ENCODE data around the gene KCNJ12. TPM values are rescaled to one million over a fixed set of nuclear protein-coding genes. Genes with fewer than 3 reads are reported as not detected.

Gene KCNJ12
- total RNA-seq, 1 experiment from 2014 or later = 5.8 TPM

- TF ChIP-seq, protein P1, sequence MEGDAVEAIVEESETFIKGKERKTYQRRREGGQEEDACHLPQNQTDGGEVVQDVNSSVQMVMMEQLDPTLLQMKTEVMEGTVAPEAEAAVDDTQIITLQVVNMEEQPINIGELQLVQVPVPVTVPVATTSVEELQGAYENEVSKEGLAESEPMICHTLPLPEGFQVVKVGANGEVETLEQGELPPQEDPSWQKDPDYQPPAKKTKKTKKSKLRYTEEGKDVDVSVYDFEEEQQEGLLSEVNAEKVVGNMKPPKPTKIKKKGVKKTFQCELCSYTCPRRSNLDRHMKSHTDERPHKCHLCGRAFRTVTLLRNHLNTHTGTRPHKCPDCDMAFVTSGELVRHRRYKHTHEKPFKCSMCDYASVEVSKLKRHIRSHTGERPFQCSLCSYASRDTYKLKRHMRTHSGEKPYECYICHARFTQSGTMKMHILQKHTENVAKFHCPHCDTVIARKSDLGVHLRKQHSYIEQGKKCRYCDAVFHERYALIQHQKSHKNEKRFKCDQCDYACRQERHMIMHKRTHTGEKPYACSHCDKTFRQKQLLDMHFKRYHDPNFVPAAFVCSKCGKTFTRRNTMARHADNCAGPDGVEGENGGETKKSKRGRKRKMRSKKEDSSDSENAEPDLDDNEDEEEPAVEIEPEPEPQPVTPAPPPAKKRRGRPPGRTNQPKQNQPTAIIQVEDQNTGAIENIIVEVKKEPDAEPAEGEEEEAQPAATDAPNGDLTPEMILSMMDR (IDR thresholded peaks at IDR 0.05 in 2 of 3, conservative IDR thresholded peaks at IDR 0.05 in 1 of 3; ENCODE audit: borderline replicate concordance in 1 of 3, insufficient read depth in 1 of 3, low read depth in 2 of 3, low read length in 2 of 3) = no peak
Observed at GRCh38 chr17:21458054-21458453, 81.9 kb downstream of the KCNJ12 start (continued).

DNA sequence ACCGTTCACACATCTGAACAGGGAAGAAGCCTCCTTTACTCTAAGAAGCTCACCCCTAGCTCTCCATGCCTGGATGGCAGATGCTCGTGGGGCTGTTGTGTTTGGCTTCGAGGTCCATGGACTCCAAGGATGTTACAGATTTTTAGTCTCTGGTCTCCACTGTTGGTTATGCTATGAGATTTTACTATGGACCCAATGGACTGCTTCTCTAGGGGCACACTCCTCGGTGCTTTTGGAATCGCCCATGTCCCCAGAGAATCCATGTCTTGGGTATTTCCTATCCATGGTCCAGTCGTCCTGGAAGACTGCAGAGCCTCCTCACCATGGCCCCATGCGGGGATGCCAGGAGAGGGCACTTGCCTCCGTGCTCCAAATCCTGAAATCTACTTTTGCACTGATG lies 83.4 kb downstream of the KCNJ12 start:
- Histone ChIP-seq H3K27me3 (ENCODE audit: insufficient read depth, low read length) (0 out of 2 replicates have a peak, but pooled peaks cover 5% of the 10 kb centered on the region), H3K4me3 (replicated peaks in 1 of 2; ENCODE audit: low read depth in 1 of 2, low read length in 2 of 2) (no peak overlapping the region), H3K9me2 (ENCODE audit: insufficient read depth) (no peaks in the 10 kb centered on the region), H3K36me3 (ENCODE audit: control insufficient read depth in 1 of 2, insufficient read depth in 2 of 2, low read length in 2 of 2) (no peaks in the 10 kb centered on the region), H4K20me1 (ENCODE audit: insufficient read depth) (no peaks in the 10 kb centered on the region), H3K9me3 (ENCODE audit: control insufficient read depth in 1 of 2, insufficient read depth in 1 of 2, low read depth in 1 of 2, low read length in 2 of 2) (no peaks in the 10 kb centered on the region), H3K27ac (ENCODE audit: low read depth, low read length) (no peak overlapping the region), H3K9ac (ENCODE audit: low read length) (no peak overlapping the region), H2AFZ (ENCODE audit: low read depth, low read length, poor library complexity, severe bottlenecking) (no peak overlapping the region), H3K4me1 (ENCODE audit: control insufficient read depth in 1 of 2, insufficient read depth in 2 of 2, low read length in 2 of 2) (peaks cover 4 to 13% of the 10 kb centered on the region in 2 experiments; a peak in 3 of 4 replicates), H3K79me2 (ENCODE audit: insufficient read depth, low read length) (no peaks in the 10 kb centered on the region), H3K4me2 (ENCODE audit: low read length) (no peak overlapping the region)
- DNase-seq (ENCODE audit: low read depth, low spot score) (no peak), ATAC-seq (no peak)
- no TSS peak for BruUV-seq (replicated peaks)
- ChIA-PET POLR2A (no interaction called here), RAD21 (ENCODE audit: low non-redundant PET in 1 of 2, low total read pairs in 2 of 2, uncharacterized antibody in 2 of 2, unreplicated experiment in 2 of 2) (no interaction called here), CTCF (no interaction called here)
- intact Hi-C loops (cut with micrococcal nuclease) = loop anchor here (10.0 kb wide), 1 partner anchor 175 kb away; the partner anchor contains the start of gene MAP2K3
- TF ChIP-seq POLR2A (IDR thresholded peaks at IDR 0.05; ENCODE audit: borderline replicate concordance, extremely low read depth, insufficient read depth, insufficient read length) = no peak
- no peak for TF ChIP-seq SRF (IDR thresholded peaks at IDR 0.05; ENCODE audit: low read depth)
- no peak for TF ChIP-seq CEBPB (IDR thresholded peaks at IDR 0.05; ENCODE audit: low read depth)

DNA sequence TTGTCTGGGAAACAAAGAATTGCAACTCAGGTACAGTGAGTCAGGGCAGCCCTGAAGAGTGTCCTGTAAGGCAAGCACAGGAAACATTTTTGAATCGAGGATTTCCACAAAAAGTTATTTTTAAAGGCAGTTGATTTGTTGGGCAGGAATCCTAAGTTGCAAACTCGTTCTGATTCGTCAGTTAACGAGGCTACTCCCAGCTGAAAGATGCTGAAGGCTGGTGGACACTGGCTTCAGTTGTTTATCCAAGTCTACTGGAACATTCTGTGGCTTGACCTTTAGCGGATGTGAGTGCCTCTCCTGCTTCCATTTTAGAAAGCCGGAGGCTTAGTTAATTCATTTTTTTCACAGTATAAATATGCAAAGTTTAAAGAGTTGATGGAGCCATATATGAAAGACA lies 84.2 kb downstream of the KCNJ12 start:
- Histone ChIP-seq H3K4me1 (ENCODE audit: control insufficient read depth in 1 of 2, insufficient read depth in 2 of 2, low read length in 2 of 2) (peaks cover 4 to 13% of the 10 kb centered on the region in 2 experiments; a peak in 3 of 4 replicates), H3K27me3 (ENCODE audit: insufficient read depth, low read length) (0 out of 2 replicates have a peak, but pooled peaks cover 5% of the 10 kb centered on the region), H3K4me3 (replicated peaks in 1 of 2; ENCODE audit: low read depth in 1 of 2, low read length in 2 of 2) (no peak overlapping the region), H2AFZ (ENCODE audit: low read depth, low read length, poor library complexity, severe bottlenecking) (no peak overlapping the region), H3K27ac (ENCODE audit: low read depth, low read length) (no peak overlapping the region), H3K4me2 (ENCODE audit: low read length) (no peak overlapping the region), H3K36me3 (ENCODE audit: control insufficient read depth in 1 of 2, insufficient read depth in 2 of 2, low read length in 2 of 2) (no peaks in the 10 kb centered on the region), H4K20me1 (ENCODE audit: insufficient read depth) (no peaks in the 10 kb centered on the region), H3K79me2 (ENCODE audit: insufficient read depth, low read length) (no peaks in the 10 kb centered on the region), H3K9me2 (ENCODE audit: insufficient read depth) (no peaks in the 10 kb centered on the region), H3K9ac (ENCODE audit: low read length) (no peak overlapping the region), H3K9me3 (ENCODE audit: control insufficient read depth in 1 of 2, insufficient read depth in 1 of 2, low read depth in 1 of 2, low read length in 2 of 2) (no peaks in the 10 kb centered on the region)
- CTCF ChIA-PET = no interaction called here
- ATAC-seq (no peak), DNase-seq (ENCODE audit: low read depth, low spot score) (no peak)
- intact Hi-C loops (cut with micrococcal nuclease) = no loop called here
- RAD21 ChIA-PET (ENCODE audit: low non-redundant PET in 1 of 2, low total read pairs in 2 of 2, uncharacterized antibody in 2 of 2, unreplicated experiment in 2 of 2) = no interaction called here
- POLR2A ChIA-PET = no interaction called here
- BruUV-seq (replicated peaks) = no TSS peak
- TF ChIP-seq EZH2 (IDR thresholded peaks at IDR 0.05) (no peak), JUND (IDR thresholded peaks at IDR 0.05) (no peak), SIN3A (IDR thresholded peaks at IDR 0.05; ENCODE audit: low read depth) (no peak), POLR2AphosphoS5 (IDR thresholded peaks at IDR 0.05; ENCODE audit: low read depth, low read length) (no peak), RAD21 (IDR thresholded peaks at IDR 0.05; ENCODE audit: low read depth) (no peak), ZNF274 (IDR thresholded peaks at IDR 0.05; ENCODE audit: low read depth, low read length) (no peak), FOSL1 (IDR thresholded peaks at IDR 0.05; ENCODE audit: low read depth) (no peak), SP1 (IDR thresholded peaks at IDR 0.05; ENCODE audit: low read depth) (no peak), ELF1 (IDR thresholded peaks at IDR 0.05; ENCODE audit: borderline replicate concordance, low read depth) (no peak), ATF3 (IDR thresholded peaks at IDR 0.05) (no peak)
- TF ChIP-seq, protein P2, sequence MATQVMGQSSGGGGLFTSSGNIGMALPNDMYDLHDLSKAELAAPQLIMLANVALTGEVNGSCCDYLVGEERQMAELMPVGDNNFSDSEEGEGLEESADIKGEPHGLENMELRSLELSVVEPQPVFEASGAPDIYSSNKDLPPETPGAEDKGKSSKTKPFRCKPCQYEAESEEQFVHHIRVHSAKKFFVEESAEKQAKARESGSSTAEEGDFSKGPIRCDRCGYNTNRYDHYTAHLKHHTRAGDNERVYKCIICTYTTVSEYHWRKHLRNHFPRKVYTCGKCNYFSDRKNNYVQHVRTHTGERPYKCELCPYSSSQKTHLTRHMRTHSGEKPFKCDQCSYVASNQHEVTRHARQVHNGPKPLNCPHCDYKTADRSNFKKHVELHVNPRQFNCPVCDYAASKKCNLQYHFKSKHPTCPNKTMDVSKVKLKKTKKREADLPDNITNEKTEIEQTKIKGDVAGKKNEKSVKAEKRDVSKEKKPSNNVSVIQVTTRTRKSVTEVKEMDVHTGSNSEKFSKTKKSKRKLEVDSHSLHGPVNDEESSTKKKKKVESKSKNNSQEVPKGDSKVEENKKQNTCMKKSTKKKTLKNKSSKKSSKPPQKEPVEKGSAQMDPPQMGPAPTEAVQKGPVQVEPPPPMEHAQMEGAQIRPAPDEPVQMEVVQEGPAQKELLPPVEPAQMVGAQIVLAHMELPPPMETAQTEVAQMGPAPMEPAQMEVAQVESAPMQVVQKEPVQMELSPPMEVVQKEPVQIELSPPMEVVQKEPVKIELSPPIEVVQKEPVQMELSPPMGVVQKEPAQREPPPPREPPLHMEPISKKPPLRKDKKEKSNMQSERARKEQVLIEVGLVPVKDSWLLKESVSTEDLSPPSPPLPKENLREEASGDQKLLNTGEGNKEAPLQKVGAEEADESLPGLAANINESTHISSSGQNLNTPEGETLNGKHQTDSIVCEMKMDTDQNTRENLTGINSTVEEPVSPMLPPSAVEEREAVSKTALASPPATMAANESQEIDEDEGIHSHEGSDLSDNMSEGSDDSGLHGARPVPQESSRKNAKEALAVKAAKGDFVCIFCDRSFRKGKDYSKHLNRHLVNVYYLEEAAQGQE (IDR thresholded peaks at IDR 0.05; ENCODE audit: low read depth) = no peak
- TF ChIP-seq, protein P3, sequence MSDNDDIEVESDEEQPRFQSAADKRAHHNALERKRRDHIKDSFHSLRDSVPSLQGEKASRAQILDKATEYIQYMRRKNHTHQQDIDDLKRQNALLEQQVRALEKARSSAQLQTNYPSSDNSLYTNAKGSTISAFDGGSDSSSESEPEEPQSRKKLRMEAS (IDR thresholded peaks at IDR 0.05) = no peak

Measured in HCT116 (cell line).